Measurements from ENCODE around the gene FLAD1.
A peak's percentile ranks its signal among the peaks of the same experiment; 100 is the strongest.

Gene FLAD1

GRCh38 chr1:154969860-154970452 lies 13.2 kb upstream of the FLAD1 start:
- no peak for DNase-seq
- Histone ChIP-seq H3K4me3 (ENCODE audit: low read depth, low read length) (peak overlapping the region; percentile 84), H3K27me3 (no peaks in the 10 kb centered on the region), H3K9me3 (no peaks in the 10 kb centered on the region), H3K36me3 (peaks cover 36% of the 10 kb centered on the region), H3K4me1 (peaks cover 18% of the 10 kb centered on the region)
- TF ChIP-seq CTCF (IDR thresholded peaks at IDR 0.05; ENCODE audit: low read depth, low read length) = no peak

- no peaks in the 10 kb centered on the region for H3K9me3 ChIP-seq
- DNase-seq = peak; percentile 97
- H3K4me3 ChIP-seq (ENCODE audit: low read depth, low read length) = peak within 1 kb of the TSS; percentile 84
- peaks cover 27% of the 10 kb centered on the region for H3K36me3 ChIP-seq
- peaks cover 18% of the 10 kb centered on the region for H3K4me1 ChIP-seq
- no peaks in the 10 kb centered on the region for H3K27me3 ChIP-seq
- no peak for TF ChIP-seq CTCF (IDR thresholded peaks at IDR 0.05; ENCODE audit: low read depth, low read length)
Observed at GRCh38 chr1:154970631-154971340, 12.4 kb upstream of the FLAD1 start, which contains the start of gene SHC1. Gene SHC1 (minus strand): TSS chr1:154970747. CDS start chr1:154970526, 221 bp downstream.

GRCh38 chr1:154971341-154971998 lies 11.7 kb upstream of the FLAD1 start:
- Histone ChIP-seq H3K4me1 (peaks cover 18% of the 10 kb centered on the region), H3K4me3 (ENCODE audit: low read depth, low read length) (peak overlapping the region; percentile 84), H3K27me3 (no peaks in the 10 kb centered on the region), H3K9me3 (no peaks in the 10 kb centered on the region), H3K36me3 (peaks cover 21% of the 10 kb centered on the region)
- DNase-seq = no peak
- TF ChIP-seq CTCF (IDR thresholded peaks at IDR 0.05; ENCODE audit: low read depth, low read length) = no peak

GRCh38 chr1:154972213-154972516 lies 11.0 kb upstream of the FLAD1 start:
- no peak for DNase-seq
- peaks cover 14% of the 10 kb centered on the region for H3K36me3 ChIP-seq
- H3K27me3 ChIP-seq = no peaks in the 10 kb centered on the region
- no peak overlapping the region for H3K4me3 ChIP-seq (ENCODE audit: low read depth, low read length)
- TF ChIP-seq CTCF (IDR thresholded peaks at IDR 0.05; ENCODE audit: low read depth, low read length) = no peak
- H3K4me1 ChIP-seq = peaks cover 21% of the 10 kb centered on the region
- no peaks in the 10 kb centered on the region for H3K9me3 ChIP-seq

- no peak for TF ChIP-seq CTCF (IDR thresholded peaks at IDR 0.05; ENCODE audit: low read depth, low read length)
- no peaks in the 10 kb centered on the region for H3K9me3 ChIP-seq
- H3K36me3 ChIP-seq = peaks cover 8% of the 10 kb centered on the region
- H3K4me1 ChIP-seq = peaks cover 27% of the 10 kb centered on the region
- DNase-seq = no peak
- peak overlapping the region; percentile 85; the same call in 1 of the 2 replicates for H3K4me3 ChIP-seq (ENCODE audit: low read depth, low read length)
- no peaks in the 10 kb centered on the region for H3K27me3 ChIP-seq
Observed at GRCh38 chr1:154972517-154973343, 10.4 kb upstream of the FLAD1 start.

Data from BE2C (cell line).